A549 (cell line): ENCODE results near the gene TEX53. TPM values are rescaled to one million over a fixed set of nuclear protein-coding genes. Genes with fewer than 3 reads are reported as not detected.
A peak's percentile ranks its signal among the peaks of the same experiment; 100 is the strongest.

Experiments
- ATAC-seq, 2 experiments: fragments of 200-7000 bp in 1 of 2; fragments of >200 bp in 1 of 2; cut with Nextera tagmentation in 1 of 2; cut with Tn5 transposase in 1 of 2; 3 replicates each; pipeline versions ENCODE4 v1.8.0 to v1.9.1; 2018 to 2020; ENCODE audit warnings: mild to moderate bottlenecking in 1 of 2, moderate library complexity in 1 of 2
- CTCF ChIA-PET: fragments of 300-600 bp; sonication (Branson Sonifier 250); formaldehyde crosslinking; extraction: SDS; loops from one replicate; lab custom pipeline; 2021; ENCODE audit warnings: antibody characterized with exemption, inconsistent platforms; lab: Yijun Ruan, JAX
- POLR2A ChIA-PET: fragments of 350-600 bp; formaldehyde crosslinking; extraction: SDS; loops from one replicate; lab custom pipeline; 2021; ENCODE audit warnings: antibody characterized with exemption, inconsistent platforms; lab: Yijun Ruan, JAX
- DNase-seq, 2 experiments: peaks; one replicate each; pipeline versions ENCODE4 v3.0.0 to v3.0.0-alpha.2; 2011 to 2016; ENCODE audit warnings: low read depth in 1 of 2, low spot score in 1 of 2
- FAIRE-seq: peaks from 2 replicates; lab custom pipeline; 2011; peaks lifted over from hg19 to GRCh38; lab: Jason Lieb, UNC
- H3K27ac ChIP-seq, 2 experiments: fragments of >200 bp; sonication (Bioruptor Twin); formaldehyde crosslinking; 3 replicates each; pipeline ENCODE4 v1.5.1; 2016 to 2017
- H3K4me1 ChIP-seq: fragments of >200 bp; sonication (Bioruptor Twin); formaldehyde crosslinking; 3 replicates; pipeline ENCODE4 v1.6.1; 2016
- H3K4me2 ChIP-seq: fragments of >200 bp; sonication (Bioruptor Twin); formaldehyde crosslinking; 3 replicates; pipeline ENCODE4 v1.6.1; 2016
- H3K4me3 ChIP-seq: fragments of >200 bp; sonication (Bioruptor Twin); formaldehyde crosslinking; 3 replicates; pipeline ENCODE4 v1.5.1; 2016
- H3K9me3 ChIP-seq: fragments of >200 bp; sonication (Bioruptor Twin); formaldehyde crosslinking; 3 replicates; pipeline ENCODE4 v1.6.1; 2016
- CEBPB ChIP-seq, 2 experiments: fragments of >200 bp in 1 of 2; sonication (Bioruptor Twin) in 1 of 2; formaldehyde crosslinking in 1 of 2; IDR thresholded peaks; 2 replicates each; pipeline ENCODE4 v1.6.1; 2012 to 2016
- CHD2 ChIP-seq: fragments of 150-350 bp; IDR thresholded peaks from 2 replicates; pipeline ENCODE4 v1.6.1; 2014; ENCODE audit warnings: low read length; ENCODE audit not compliant: partially characterized antibody
- CHD4 ChIP-seq: fragments of 200-600 bp; sonication (generic); IDR thresholded peaks from 2 replicates; pipeline ENCODE4 v1.6.1; 2016; ENCODE audit warnings: antibody characterized with exemption, mild to moderate bottlenecking, borderline replicate concordance
- E2F6 ChIP-seq: IDR thresholded peaks from 2 replicates; pipeline ENCODE4 v1.6.1; 2012; ENCODE audit warnings: low read depth, borderline replicate concordance
- ELK1 ChIP-seq: fragments of 150-350 bp; IDR thresholded peaks from 2 replicates; pipeline ENCODE4 v1.6.1; 2014; ENCODE audit warnings: low read depth, mild to moderate bottlenecking, low read length
- EP300 ChIP-seq, 2 experiments: fragments of >200 bp; sonication (Bioruptor Twin); formaldehyde crosslinking; IDR thresholded peaks; 2 replicates in 1 of 2; 3 replicates in 1 of 2; pipeline ENCODE4 v1.6.1; 2016 to 2017
- FOSL2 ChIP-seq, 2 experiments: fragments of 450-650 bp in 1 of 2; fragments of >200 bp in 1 of 2; sonication (Bioruptor Twin) in 1 of 2; formaldehyde crosslinking; IDR thresholded peaks; 2 replicates each; pipeline versions ENCODE4 v1.5.0 to v1.6.1; 2016 to 2020; ENCODE audit warnings: mild to moderate bottlenecking in 1 of 2, moderate library complexity in 1 of 2
- FOXS1 ChIP-seq: fragments of 250-450 bp; sonication (Bioruptor Pico); IDR thresholded peaks from 2 replicates; pipeline ENCODE4 v1.5.0; 2020; ENCODE audit warnings: mild to moderate bottlenecking, moderate library complexity
- HMGXB4 ChIP-seq: fragments of 250-450 bp; sonication (Bioruptor Pico); IDR thresholded peaks from 2 replicates; pipeline ENCODE4 v1.5.0; 2021; ENCODE audit warnings: mild to moderate bottlenecking, moderate library complexity, borderline replicate concordance
- JUN ChIP-seq, 2 experiments: fragments of >200 bp; sonication (Bioruptor Twin); formaldehyde crosslinking; IDR thresholded peaks; 2 replicates in 1 of 2; 3 replicates in 1 of 2; pipeline ENCODE4 v1.6.1; 2016 to 2017
- MAZ ChIP-seq: fragments of 150-350 bp; IDR thresholded peaks from 2 replicates; pipeline ENCODE4 v1.6.1; 2014; ENCODE audit warnings: antibody characterized with exemption, low read depth, low read length, borderline replicate concordance
- MYC ChIP-seq: IDR thresholded peaks from 2 replicates; pipeline ENCODE4 v1.6.1; 2012; ENCODE audit warnings: mild to moderate bottlenecking, inconsistent platforms, low read length, improper control_type of control experiment, borderline replicate concordance
- NR3C1 ChIP-seq: fragments of >200 bp; sonication (Bioruptor Twin); formaldehyde crosslinking; IDR thresholded peaks from 3 replicates; pipeline ENCODE4 v1.6.1; 2017
- PBX3 ChIP-seq: IDR thresholded peaks from 2 replicates; pipeline ENCODE4 v1.6.1; 2012
- RCOR1 ChIP-seq: fragments of 150-350 bp; IDR thresholded peaks from 2 replicates; pipeline ENCODE4 v1.6.1; 2014; ENCODE audit warnings: antibody characterized with exemption, low read length, low read depth
- SREBF2 ChIP-seq: fragments of 450-650 bp; IDR thresholded peaks from 2 replicates; pipeline ENCODE4 v1.6.1; 2014; ENCODE audit warnings: mild to moderate bottlenecking, moderate library complexity
- TFCP2L1 ChIP-seq: fragments of 250-450 bp; sonication (Bioruptor Pico); IDR thresholded peaks from 2 replicates; pipeline ENCODE4 v1.5.0; 2021; ENCODE audit warnings: mild to moderate bottlenecking
- TP53 ChIP-seq: fragments of 250-450 bp; sonication (Bioruptor Pico); IDR thresholded peaks from 2 replicates; pipeline ENCODE4 v1.5.0; 2021; ENCODE audit warnings: mild to moderate bottlenecking, moderate library complexity
- ZC3H11A ChIP-seq: fragments of 450-650 bp; IDR thresholded peaks from 2 replicates; pipeline ENCODE4 v1.6.1; 2014; ENCODE audit warnings: antibody characterized with exemption, mild to moderate bottlenecking
- WGBS: methylation state at CpG from one replicate; pipeline ENCODE4 v1.1.6; 2017; ENCODE audit errors: missing lambda C conversion rate; 5-methylcytosine and 5-hydroxymethylcytosine counted together
- polyA plus RNA-seq, 4 experiments: library from polyadenylated mRNA; depleted of rRNA in 3 of 4; stranded (reverse); fragments of >200 nt; fragmentation: RNase III in 1 of 4; extraction: RNeasy Plus Mini Kit Qiagen cat#74134 plus additional on column Dnase treatment in 1 of 4; gene quantifications; 2 replicates in 3 of 4; 3 replicates in 1 of 4; pipeline ENCODE4 v1.2.3, GENCODE V29; 2011 to 2017

TEX53 gene
- polyA plus RNA-seq, 2 of the 4 experiments (the other 2 are of a cell fraction): not detected

- CTCF ChIA-PET: interaction anchor here (0.7 to 5.5 kb wide), 2 partner anchors 31 to 38 kb away, joined by 3 to 27 read pairs; no protein-coding TSS in a partner anchor
- peak overlapping the region; percentile 23 to 36; a peak in 3 of 6 replicates for H3K27ac ChIP-seq
- no peak for TF ChIP-seq TFCP2L1 (CRISPR knock-in tag)
- TF ChIP-seq CHD2: no peak
- no peak for TF ChIP-seq EP300 (IDR thresholded peaks at IDR 0.05)
- TF ChIP-seq ELK1: no peak
- TF ChIP-seq E2F6: no peak
- TF ChIP-seq FOSL2 (IDR thresholded peaks at IDR 0.05): 0 out of 2 replicates have a peak, but pooled peaks have one; percentile 26
- TF ChIP-seq FOSL2 (CRISPR knock-in tag; IDR thresholded peaks at IDR 0.05): no peak
- no peak for TF ChIP-seq NR3C1
- TF ChIP-seq SREBF2: no peak
- TF ChIP-seq, all 56 proteins: peak for 1
- no peaks in the 10 kb centered on the region for H3K9me3 ChIP-seq
- no peak overlapping the region for H3K4me3 ChIP-seq
- DNase-seq: peak; percentile 14 to 29
- peak overlapping the region; percentile 22; the same call in 1 of the 3 replicates for H3K4me2 ChIP-seq
- no peak for FAIRE-seq
- peak; percentile 85 to 88 for ATAC-seq
- WGBS: 90% methylated on average over 2 of the region's 2 CpGs
- POLR2A ChIA-PET: interaction anchor here (1.2 kb wide), 1 partner anchor 11 kb away, joined by 3 read pairs; the partner anchor contains the start of gene TMEM268
- peaks cover 15% of the 10 kb centered on the region for H3K4me1 ChIP-seq
Measured at GRCh38 chr9:114621975-114622609, 35.5 kb downstream of the TEX53 start.

- peak overlapping the region in 1 of 2 experiments; percentile 11; a peak in 1 of 6 replicates for H3K27ac ChIP-seq
- FAIRE-seq: no peak
- H3K4me3 ChIP-seq: no peak overlapping the region
- CTCF ChIA-PET: interaction anchor here (3.2 to 5.5 kb wide), 2 partner anchors 32 to 216 kb away, joined by 16 to 27 read pairs; no protein-coding TSS in a partner anchor
- 0 out of 3 replicates have a peak overlapping the region, but pooled peaks have one; percentile 22 for H3K4me2 ChIP-seq
- TF ChIP-seq HMGXB4 (no peak), CHD2 (no peak), CHD4 (no peak), EP300 (IDR thresholded peaks at IDR 0.05) (no peak), JUN (IDR thresholded peaks at IDR 0.05) (no peak), ZC3H11A (no peak), FOSL2 (IDR thresholded peaks at IDR 0.05) (no peak), FOSL2 (CRISPR knock-in tag; IDR thresholded peaks at IDR 0.05) (no peak), TFCP2L1 (CRISPR knock-in tag) (no peak), MYC (no peak), RCOR1 (no peak), E2F6 (no peak)
- ATAC-seq: peak in 1 of 2 experiments; percentile 26; a peak in 2 of 6 replicates
- H3K9me3 ChIP-seq: no peaks in the 10 kb centered on the region
- 89% methylated on average over 7 of the region's 7 CpGs for WGBS
- peaks cover 21% of the 10 kb centered on the region for H3K4me1 ChIP-seq
- POLR2A ChIA-PET: interaction anchor here (1.2 kb wide), 1 partner anchor 11 kb away, joined by 3 read pairs; the partner anchor contains the start of gene TMEM268
- DNase-seq: no peak
Measured at GRCh38 chr9:114621561-114621960, 36.0 kb downstream of the TEX53 start.

GRCh38 chr9:114619191-114619761 is 38.3 kb downstream of the TEX53 start:
- peaks cover 21% of the 10 kb centered on the region for H3K4me1 ChIP-seq
- 89% methylated on average over 13 of the region's 13 CpGs for WGBS
- no peak for FAIRE-seq
- POLR2A ChIA-PET: no interaction called here
- H3K4me2 ChIP-seq: no peak overlapping the region
- TF ChIP-seq MAZ: no peak
- TF ChIP-seq JUN (IDR thresholded peaks at IDR 0.05): no peak
- TF ChIP-seq CEBPB (IDR thresholded peaks at IDR 0.05): no peak
- TF ChIP-seq PBX3: no peak
- no peak for TF ChIP-seq FOXS1 (CRISPR knock-in tag)
- no peak for TF ChIP-seq TP53 (CRISPR knock-in tag)
- TF ChIP-seq, all 56 proteins: peak for 0
- no peak for ATAC-seq
- H3K27ac ChIP-seq: no peak overlapping the region
- CTCF ChIA-PET: interaction anchor here (1.0 to 5.5 kb wide), 5 partner anchors 9 to 214 kb away, joined by 3 to 27 read pairs (median 6); partner anchors contain the start of gene TMEM268
- DNase-seq: no peak
- H3K4me3 ChIP-seq: no peak overlapping the region
- no peaks in the 10 kb centered on the region for H3K9me3 ChIP-seq
